Measurements from ENCODE around the gene SLC16A10. TPM values are rescaled to one million over a fixed set of nuclear protein-coding genes. Genes with fewer than 3 reads are reported as not detected.

SLC16A10 gene
- total and polyA plus RNA-seq, 2 donors (not counting 3 experiments of a cell fraction or from before 2014, with no cell fraction given), result not detected

DNA sequence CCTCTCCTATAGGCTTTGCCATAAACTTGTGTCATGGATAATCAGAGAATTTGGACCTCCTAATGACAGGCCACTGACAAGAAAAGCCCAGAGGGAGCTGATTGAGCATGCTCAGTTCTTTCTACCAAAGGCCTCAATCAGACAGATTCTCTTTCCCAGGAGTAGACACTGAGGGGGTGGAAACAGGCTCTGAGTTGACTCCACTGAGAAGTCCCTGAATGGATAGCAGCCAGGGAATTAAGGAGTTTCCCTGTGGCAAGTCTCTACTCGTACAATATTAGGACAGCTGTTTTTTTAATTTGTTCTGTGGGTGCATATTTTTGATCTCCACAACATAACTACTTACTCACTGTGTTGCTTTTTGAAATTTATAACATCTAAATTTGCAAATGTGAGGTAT is 63.3 kb downstream of the SLC16A10 start:
- Histone ChIP-seq H3K9me3 (replicated peaks; ENCODE audit: control insufficient read depth, insufficient read depth, low read length) (no peaks in the 10 kb centered on the region), H3K27ac (ENCODE audit: insufficient read depth, low read depth, low read length) (no peak overlapping the region), H3K4me2 (ENCODE audit: insufficient read depth, low read length) (no peak overlapping the region), H3K9ac (replicated peaks; ENCODE audit: extremely low read depth, insufficient read depth, low read length) (no peak overlapping the region), H3K9me1 (replicated peaks; ENCODE audit: control insufficient read depth, extremely low read depth, insufficient read depth, low read length) (no peaks in the 10 kb centered on the region), H3K4me1 (ENCODE audit: control insufficient read depth, extremely low read depth, insufficient read depth, low read length) (no peaks in the 10 kb centered on the region), H2AFZ (ENCODE audit: low read depth, low read length) (no peak overlapping the region), H3K27me3 (ENCODE audit: control insufficient read depth in 2 of 2, insufficient read depth in 2 of 2, low read length in 2 of 2) (peaks cover 21 to 23% of the 10 kb centered on the region in 2 experiments), H3K36me3 (ENCODE audit: control insufficient read depth in 2 of 2, extremely low read depth in 1 of 2, insufficient read depth in 2 of 2, low read length in 2 of 2) (no peaks in the 10 kb centered on the region), H4K20me1 (replicated peaks; ENCODE audit: control insufficient read depth, extremely low read depth, insufficient read depth, low read length) (no peaks in the 10 kb centered on the region), H3K79me2 (ENCODE audit: control insufficient read depth, insufficient read depth, low read length) (no peaks in the 10 kb centered on the region), H3K4me3 (replicated peaks in 1 of 3; ENCODE audit: insufficient read depth in 1 of 3, low read depth in 1 of 3, low read length in 3 of 3) (no peak overlapping the region)
- ChIA-PET CTCF (no interaction called here), POLR2A (no interaction called here)
- no TSS peak for BruUV-seq (replicated peaks)
- FAIRE-seq, result no peak
- TF ChIP-seq MYC (IDR thresholded peaks at IDR 0.05; ENCODE audit: low read depth, low read length) (no peak), FOS (IDR thresholded peaks at IDR 0.05; ENCODE audit: borderline replicate concordance, insufficient read depth, low read length) (no peak), POLR2AphosphoS5 (IDR thresholded peaks at IDR 0.05; ENCODE audit: insufficient read depth, low read depth, low read length) (no peak), EZH2 (IDR thresholded peaks at IDR 0.05; ENCODE audit: borderline replicate concordance, low read depth, low read length, severe bottlenecking) (no peak), JUN (IDR thresholded peaks at IDR 0.05; ENCODE audit: borderline replicate concordance, insufficient read depth, insufficient read length, low read depth) (no peak), POLR2A (IDR thresholded peaks at IDR 0.05; ENCODE audit: low read depth, low read length) (no peak), GATA2 (IDR thresholded peaks at IDR 0.05; ENCODE audit: insufficient read depth, insufficient read length, low read depth, low read length) (no peak)
- TF ChIP-seq, protein P1, sequence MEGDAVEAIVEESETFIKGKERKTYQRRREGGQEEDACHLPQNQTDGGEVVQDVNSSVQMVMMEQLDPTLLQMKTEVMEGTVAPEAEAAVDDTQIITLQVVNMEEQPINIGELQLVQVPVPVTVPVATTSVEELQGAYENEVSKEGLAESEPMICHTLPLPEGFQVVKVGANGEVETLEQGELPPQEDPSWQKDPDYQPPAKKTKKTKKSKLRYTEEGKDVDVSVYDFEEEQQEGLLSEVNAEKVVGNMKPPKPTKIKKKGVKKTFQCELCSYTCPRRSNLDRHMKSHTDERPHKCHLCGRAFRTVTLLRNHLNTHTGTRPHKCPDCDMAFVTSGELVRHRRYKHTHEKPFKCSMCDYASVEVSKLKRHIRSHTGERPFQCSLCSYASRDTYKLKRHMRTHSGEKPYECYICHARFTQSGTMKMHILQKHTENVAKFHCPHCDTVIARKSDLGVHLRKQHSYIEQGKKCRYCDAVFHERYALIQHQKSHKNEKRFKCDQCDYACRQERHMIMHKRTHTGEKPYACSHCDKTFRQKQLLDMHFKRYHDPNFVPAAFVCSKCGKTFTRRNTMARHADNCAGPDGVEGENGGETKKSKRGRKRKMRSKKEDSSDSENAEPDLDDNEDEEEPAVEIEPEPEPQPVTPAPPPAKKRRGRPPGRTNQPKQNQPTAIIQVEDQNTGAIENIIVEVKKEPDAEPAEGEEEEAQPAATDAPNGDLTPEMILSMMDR (IDR thresholded peaks at IDR 0.05; ENCODE audit: extremely low read depth in 1 of 2, insufficient read depth in 1 of 2, low read depth in 1 of 2, low read length in 2 of 2), result no peak
- TF ChIP-seq, protein P2, sequence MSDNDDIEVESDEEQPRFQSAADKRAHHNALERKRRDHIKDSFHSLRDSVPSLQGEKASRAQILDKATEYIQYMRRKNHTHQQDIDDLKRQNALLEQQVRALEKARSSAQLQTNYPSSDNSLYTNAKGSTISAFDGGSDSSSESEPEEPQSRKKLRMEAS (IDR thresholded peaks at IDR 0.05; ENCODE audit: insufficient read depth, insufficient read length), result no peak
- DNase-seq (ENCODE audit: low read depth, low spot score), result no peak
- intact Hi-C loops (cut with micrococcal nuclease) (no loop called here), dilution Hi-C loops (cut with MboI; ENCODE audit: extremely low pct_ligation_motif_present, low sequenced_read_pairs) (no loop called here)

All from endothelial cell of umbilical vein (primary cell).